Measurements from ENCODE around the gene UGP2. TPM values are rescaled to one million over a fixed set of nuclear protein-coding genes. Genes with fewer than 3 reads are reported as not detected.

The UGP2 gene
- total RNA-seq, 1 donor from 2014 or later, result 99.5 TPM

DNA sequence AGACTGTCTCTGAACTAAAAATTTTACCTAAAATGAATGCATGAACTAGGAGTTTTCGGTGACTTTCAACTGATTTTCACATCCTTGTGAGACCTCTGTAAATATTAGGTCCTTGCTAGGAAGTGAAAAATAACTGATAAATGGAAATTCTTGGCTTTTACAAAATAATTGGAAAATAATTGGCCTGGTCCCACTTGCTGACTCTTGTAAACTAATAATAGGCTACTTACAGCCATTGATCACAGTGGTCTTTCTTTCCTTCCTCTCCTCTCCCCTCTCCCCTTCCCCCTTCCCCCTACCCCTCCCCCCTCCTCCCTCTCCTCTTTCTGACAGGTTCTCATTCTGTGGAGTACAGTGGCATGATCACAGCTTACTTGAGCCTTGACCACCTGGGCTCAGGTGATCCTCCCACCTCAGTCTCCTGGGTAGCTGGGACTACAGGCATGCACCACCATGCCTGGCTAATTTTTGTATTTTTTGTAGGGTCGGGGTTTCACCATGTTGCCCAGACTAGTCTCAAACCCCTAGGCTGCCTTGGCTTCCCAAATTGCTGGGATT is 38.3 kb downstream of the UGP2 start:
- no peak for DNase-seq (ENCODE audit: low spot score)
- H3K9me3 Mint-ChIP-seq (ENCODE audit: low read depth), result no peaks in the 10 kb centered on the region
- no peaks in the 10 kb centered on the region for H3K27me3 Mint-ChIP-seq (ENCODE audit: low read depth)
- H3K4me3 Mint-ChIP-seq (ENCODE audit: unreplicated experiment), result no peak overlapping the region
- TF ChIP-seq, protein P1, sequence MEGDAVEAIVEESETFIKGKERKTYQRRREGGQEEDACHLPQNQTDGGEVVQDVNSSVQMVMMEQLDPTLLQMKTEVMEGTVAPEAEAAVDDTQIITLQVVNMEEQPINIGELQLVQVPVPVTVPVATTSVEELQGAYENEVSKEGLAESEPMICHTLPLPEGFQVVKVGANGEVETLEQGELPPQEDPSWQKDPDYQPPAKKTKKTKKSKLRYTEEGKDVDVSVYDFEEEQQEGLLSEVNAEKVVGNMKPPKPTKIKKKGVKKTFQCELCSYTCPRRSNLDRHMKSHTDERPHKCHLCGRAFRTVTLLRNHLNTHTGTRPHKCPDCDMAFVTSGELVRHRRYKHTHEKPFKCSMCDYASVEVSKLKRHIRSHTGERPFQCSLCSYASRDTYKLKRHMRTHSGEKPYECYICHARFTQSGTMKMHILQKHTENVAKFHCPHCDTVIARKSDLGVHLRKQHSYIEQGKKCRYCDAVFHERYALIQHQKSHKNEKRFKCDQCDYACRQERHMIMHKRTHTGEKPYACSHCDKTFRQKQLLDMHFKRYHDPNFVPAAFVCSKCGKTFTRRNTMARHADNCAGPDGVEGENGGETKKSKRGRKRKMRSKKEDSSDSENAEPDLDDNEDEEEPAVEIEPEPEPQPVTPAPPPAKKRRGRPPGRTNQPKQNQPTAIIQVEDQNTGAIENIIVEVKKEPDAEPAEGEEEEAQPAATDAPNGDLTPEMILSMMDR (IDR thresholded peaks at IDR 0.05), result no peak
- no peak overlapping the region for H3K27ac Mint-ChIP-seq (ENCODE audit: unreplicated experiment)
- peaks cover 20% of the 10 kb centered on the region for H3K4me1 Mint-ChIP-seq (ENCODE audit: low read depth)
- H3K36me3 Mint-ChIP-seq (ENCODE audit: low read depth), result peaks cover 21% of the 10 kb centered on the region

DNA sequence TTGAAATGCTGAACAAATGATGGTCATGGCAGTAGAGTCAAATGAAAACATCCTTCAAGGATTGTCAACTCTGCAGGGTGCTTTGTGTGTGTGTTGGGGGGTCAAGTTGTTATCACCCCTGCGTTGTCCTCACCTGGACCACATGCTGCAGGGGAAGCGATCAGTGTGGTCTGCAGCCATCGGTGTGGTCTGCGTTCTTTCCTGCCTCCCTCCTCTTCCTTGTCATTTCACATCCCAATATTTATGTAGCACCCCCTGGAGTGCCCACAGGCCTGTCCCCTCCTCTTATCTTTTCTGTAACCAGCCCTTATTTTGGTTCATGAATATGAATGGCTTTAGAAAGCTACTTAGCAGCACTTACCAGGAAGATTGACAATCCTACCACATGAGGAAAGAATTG is 38.9 kb downstream of the UGP2 start:
- H3K27ac Mint-ChIP-seq (ENCODE audit: unreplicated experiment), result no peak overlapping the region
- no peaks in the 10 kb centered on the region for H3K27me3 Mint-ChIP-seq (ENCODE audit: low read depth)
- TF ChIP-seq, protein P1 (IDR thresholded peaks at IDR 0.05), result no peak
- no peak for DNase-seq (ENCODE audit: low spot score)
- no peak overlapping the region for H3K4me3 Mint-ChIP-seq (ENCODE audit: unreplicated experiment)
- peaks cover 13% of the 10 kb centered on the region for H3K4me1 Mint-ChIP-seq (ENCODE audit: low read depth)
- H3K9me3 Mint-ChIP-seq (ENCODE audit: low read depth), result no peaks in the 10 kb centered on the region
- H3K36me3 Mint-ChIP-seq (ENCODE audit: low read depth), result peaks cover 21% of the 10 kb centered on the region

DNA sequence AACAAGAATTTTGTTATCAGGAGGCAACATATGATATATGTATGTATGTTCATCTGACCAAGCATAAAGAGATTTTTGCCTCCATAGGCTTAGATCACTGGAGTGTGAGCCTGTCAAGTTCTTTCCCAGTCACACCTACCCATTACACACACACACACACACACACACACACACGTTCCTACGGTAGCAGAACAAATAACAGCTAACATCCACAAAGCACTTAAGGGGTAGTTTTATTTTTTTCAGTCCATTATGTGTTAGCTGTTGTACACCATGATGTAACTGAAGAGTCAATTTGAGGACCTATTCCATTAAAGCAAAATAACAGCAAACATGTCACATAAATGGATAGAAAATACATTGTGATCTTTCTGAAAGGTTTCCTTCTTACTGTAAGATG is 39.5 kb downstream of the UGP2 start:
- peaks cover 8% of the 10 kb centered on the region for H3K4me1 Mint-ChIP-seq (ENCODE audit: low read depth)
- TF ChIP-seq, protein P1 (IDR thresholded peaks at IDR 0.05), result no peak
- no peak overlapping the region for H3K4me3 Mint-ChIP-seq (ENCODE audit: unreplicated experiment)
- H3K27ac Mint-ChIP-seq (ENCODE audit: unreplicated experiment), result no peak overlapping the region
- H3K9me3 Mint-ChIP-seq (ENCODE audit: low read depth), result no peaks in the 10 kb centered on the region
- H3K36me3 Mint-ChIP-seq (ENCODE audit: low read depth), result peaks cover 21% of the 10 kb centered on the region
- DNase-seq (ENCODE audit: low spot score), result no peak
- H3K27me3 Mint-ChIP-seq (ENCODE audit: low read depth), result no peaks in the 10 kb centered on the region

DNA sequence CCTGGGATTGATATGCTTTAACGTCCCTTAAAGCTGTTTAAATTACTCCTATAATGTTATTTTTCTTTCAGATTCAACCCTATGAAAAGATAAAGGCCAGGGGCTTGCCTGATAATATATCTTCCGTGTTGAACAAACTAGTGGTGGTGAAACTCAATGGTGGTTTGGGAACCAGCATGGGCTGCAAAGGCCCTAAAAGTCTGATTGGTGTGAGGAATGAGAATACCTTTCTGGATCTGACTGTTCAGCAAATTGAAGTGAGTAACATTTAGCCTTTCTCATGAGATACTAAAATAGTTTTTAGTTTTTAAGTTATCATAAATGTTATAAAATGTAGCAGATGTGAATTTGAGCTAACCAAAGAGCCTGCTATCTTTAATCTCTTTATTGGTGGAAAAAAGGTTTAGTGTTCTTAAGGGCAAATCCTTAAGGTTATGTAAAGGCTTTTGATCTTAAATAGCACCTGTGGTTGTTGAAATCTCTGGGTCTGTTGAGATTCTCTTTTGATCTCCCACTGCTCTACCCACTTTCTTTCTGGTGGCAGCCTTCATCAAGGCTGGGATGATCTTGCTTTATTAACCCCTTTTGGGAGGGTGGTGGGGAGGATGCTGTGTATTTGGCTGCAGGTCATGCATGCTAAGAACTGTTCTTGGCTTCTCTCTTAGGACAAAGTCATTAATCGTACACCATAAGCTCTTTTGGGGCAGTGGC is 40.9 kb downstream of the UGP2 start:
- H3K27ac Mint-ChIP-seq (ENCODE audit: unreplicated experiment), result no peak overlapping the region
- H3K27me3 Mint-ChIP-seq (ENCODE audit: low read depth), result no peaks in the 10 kb centered on the region
- TF ChIP-seq, protein P1 (IDR thresholded peaks at IDR 0.05), result no peak
- H3K36me3 Mint-ChIP-seq (ENCODE audit: low read depth), result peaks cover 22% of the 10 kb centered on the region
- no peaks in the 10 kb centered on the region for H3K9me3 Mint-ChIP-seq (ENCODE audit: low read depth)
- no peak overlapping the region for H3K4me3 Mint-ChIP-seq (ENCODE audit: unreplicated experiment)
- no peak for DNase-seq (ENCODE audit: low spot score)
- H3K4me1 Mint-ChIP-seq (ENCODE audit: low read depth), result no peaks in the 10 kb centered on the region

DNA sequence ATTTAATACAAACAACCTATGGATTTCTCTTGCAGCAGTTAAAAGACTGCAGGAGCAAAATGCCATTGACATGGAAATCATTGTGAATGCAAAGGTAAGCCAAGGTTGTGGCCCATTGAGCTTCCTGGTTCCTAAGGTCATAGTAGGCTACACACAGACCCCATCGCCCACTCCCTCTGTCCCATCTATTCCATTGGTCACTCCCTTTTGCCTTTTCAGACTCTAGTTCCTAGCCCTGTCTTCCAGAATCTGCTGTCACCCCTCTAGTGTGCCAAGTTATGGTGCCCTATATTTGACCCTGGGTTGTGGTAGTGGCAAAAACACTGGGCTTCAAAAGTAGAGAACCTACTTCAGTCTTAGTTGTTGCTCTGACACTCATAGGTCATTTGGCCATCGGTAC is 44.7 kb downstream of the UGP2 start:
- peaks cover 5% of the 10 kb centered on the region for H3K4me1 Mint-ChIP-seq (ENCODE audit: low read depth)
- H3K36me3 Mint-ChIP-seq (ENCODE audit: low read depth), result peaks cover 31% of the 10 kb centered on the region
- no peak for DNase-seq (ENCODE audit: low spot score)
- no peak overlapping the region for H3K4me3 Mint-ChIP-seq (ENCODE audit: unreplicated experiment)
- no peak overlapping the region for H3K27ac Mint-ChIP-seq (ENCODE audit: unreplicated experiment)
- no peaks in the 10 kb centered on the region for H3K27me3 Mint-ChIP-seq (ENCODE audit: low read depth)
- H3K9me3 Mint-ChIP-seq (ENCODE audit: low read depth), result no peaks in the 10 kb centered on the region
- TF ChIP-seq, protein P1 (IDR thresholded peaks at IDR 0.05), result no peak

All from chondrocyte (in vitro differentiated cells).